ENCODE measurements around the gene GRAMD4. TPM values are rescaled to one million over a fixed set of nuclear protein-coding genes. Genes with fewer than 3 reads are reported as not detected.
A peak's percentile ranks its signal among the peaks of the same experiment; 100 is the strongest.

Gene GRAMD4
- total RNA-seq, 1 experiment from 2014 or later, result 18.4 TPM

DNA sequence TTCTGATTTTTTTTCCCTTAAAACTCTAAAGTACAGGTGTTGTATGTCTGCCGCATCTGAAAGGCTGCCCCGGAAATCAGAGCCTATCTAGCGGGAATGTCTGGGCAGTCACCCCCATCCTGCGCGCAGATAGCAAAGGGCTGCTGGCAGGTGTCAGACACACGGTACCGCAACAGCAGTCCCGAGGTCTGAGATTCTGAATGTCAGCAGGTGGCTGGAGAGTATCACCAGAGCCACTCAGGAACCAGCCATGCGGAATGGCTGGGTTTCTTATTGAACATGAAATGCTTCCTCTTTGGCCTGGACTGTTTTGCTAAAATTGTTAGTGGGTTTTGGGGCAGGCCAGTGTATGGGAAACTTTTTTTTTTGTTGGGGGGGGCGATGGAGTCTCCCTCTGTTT is 64.5 kb downstream of the GRAMD4 start:
- no peak for DNase-seq (ENCODE audit: low spot score)
- CTCF ChIA-PET, result no interaction called here

GRCh38 chr22:46686221-46687047 is 66.2 kb downstream of the GRAMD4 start:
- intact Hi-C loops (cut with micrococcal nuclease; ENCODE audit: unreplicated experiment), result no loop called here
- no peak overlapping the region for H3K27ac ChIP-seq (ENCODE audit: low read depth, low read length, poor library complexity, severe bottlenecking)
- POLR2A ChIA-PET (ENCODE audit: low non-redundant PET), result no interaction called here
- H3K27me3 ChIP-seq (replicated peaks; ENCODE audit: insufficient read depth, low read depth, low read length, poor library complexity), result no peaks in the 10 kb centered on the region
- H3K4me3 ChIP-seq (ENCODE audit: low read depth, low read length, poor library complexity, severe bottlenecking), result no peak overlapping the region
- no peak for DNase-seq (ENCODE audit: low spot score)
- no TSS peak for BruUV-seq (replicated peaks)
- peaks cover 47% of the 10 kb centered on the region for H3K36me3 ChIP-seq (ENCODE audit: insufficient read depth, low read length, poor library complexity, severe bottlenecking)
- no peaks in the 10 kb centered on the region for H3K4me1 ChIP-seq (ENCODE audit: insufficient read depth, low read length, poor library complexity, severe bottlenecking)
- no peaks in the 10 kb centered on the region for H3K9me3 ChIP-seq (ENCODE audit: low read depth, low read length, poor library complexity, severe bottlenecking)
- CTCF ChIA-PET, result no interaction called here
- no peak for TF ChIP-seq CTCF (conservative IDR thresholded peaks at IDR 0.05; ENCODE audit: low read depth, low read length)
- no peak for TF ChIP-seq EZH2 (IDR thresholded peaks at IDR 0.05; ENCODE audit: borderline replicate concordance, low read depth, low read length, poor library complexity, severe bottlenecking)

More for the DNA sequence above, 64.5 kb downstream of the GRAMD4 start:
- H3K27me3 ChIP-seq (replicated peaks; ENCODE audit: insufficient read depth, low read depth, low read length, poor library complexity), result no peaks in the 10 kb centered on the region
- intact Hi-C loops (cut with micrococcal nuclease; ENCODE audit: unreplicated experiment), result no loop called here
- H3K4me3 ChIP-seq (ENCODE audit: low read depth, low read length, poor library complexity, severe bottlenecking), result no peak overlapping the region
- peaks cover 4% of the 10 kb centered on the region for H3K4me1 ChIP-seq (ENCODE audit: insufficient read depth, low read length, poor library complexity, severe bottlenecking)
- TF ChIP-seq EZH2 (IDR thresholded peaks at IDR 0.05; ENCODE audit: borderline replicate concordance, low read depth, low read length, poor library complexity, severe bottlenecking) (no peak), CTCF (conservative IDR thresholded peaks at IDR 0.05; ENCODE audit: low read depth, low read length) (no peak)
- BruUV-seq (replicated peaks), result TSS peak; percentile 61
- H3K9me3 ChIP-seq (ENCODE audit: low read depth, low read length, poor library complexity, severe bottlenecking), result no peaks in the 10 kb centered on the region
- no peak overlapping the region for H3K27ac ChIP-seq (ENCODE audit: low read depth, low read length, poor library complexity, severe bottlenecking)
- POLR2A ChIA-PET (ENCODE audit: low non-redundant PET), result no interaction called here
- peaks cover 31% of the 10 kb centered on the region for H3K36me3 ChIP-seq (ENCODE audit: insufficient read depth, low read length, poor library complexity, severe bottlenecking)

- no peak for DNase-seq (ENCODE audit: low spot score)
- Histone ChIP-seq H3K27me3 (replicated peaks; ENCODE audit: insufficient read depth, low read depth, low read length, poor library complexity) (no peaks in the 10 kb centered on the region), H3K4me1 (ENCODE audit: insufficient read depth, low read length, poor library complexity, severe bottlenecking) (no peaks in the 10 kb centered on the region), H3K36me3 (ENCODE audit: insufficient read depth, low read length, poor library complexity, severe bottlenecking) (peaks cover 54% of the 10 kb centered on the region), H3K27ac (ENCODE audit: low read depth, low read length, poor library complexity, severe bottlenecking) (no peak overlapping the region), H3K9me3 (ENCODE audit: low read depth, low read length, poor library complexity, severe bottlenecking) (no peaks in the 10 kb centered on the region), H3K4me3 (ENCODE audit: low read depth, low read length, poor library complexity, severe bottlenecking) (no peak overlapping the region)
- ChIA-PET CTCF (no interaction called here), POLR2A (ENCODE audit: low non-redundant PET) (no interaction called here)
- intact Hi-C loops (cut with micrococcal nuclease; ENCODE audit: unreplicated experiment), result no loop called here
- TF ChIP-seq CTCF (conservative IDR thresholded peaks at IDR 0.05; ENCODE audit: low read depth, low read length), result no peak
- TF ChIP-seq EZH2 (IDR thresholded peaks at IDR 0.05; ENCODE audit: borderline replicate concordance, low read depth, low read length, poor library complexity, severe bottlenecking), result no peak
- no TSS peak for BruUV-seq (replicated peaks)
Observed at GRCh38 chr22:46687048-46687444, 66.9 kb downstream of the GRAMD4 start.
